PC-3 (cell line): ENCODE measurements around the gene GRM1. TPM values are rescaled to one million over a fixed set of nuclear protein-coding genes. Genes with fewer than 3 reads are reported as not detected.
"Not testable (repeated sequence)": the region's sequence is repeated elsewhere in the genome, so short reads cannot be mapped to it uniquely, and the experiment has no call there.

Source experiments
- ATAC-seq: fragments of 200-7000 bp; cut with Tn5 transposase; 2 replicates; pipeline ENCODE4 v1.9.1; 2020; ENCODE audit warnings: mild to moderate bottlenecking, moderate library complexity
- BruUV-seq: library from RNA; stranded (reverse); fragments of 400-500 nt; replicated peaks from 2 replicates; lab custom pipeline; 2021; lab: Mats Ljungman, UMichigan
- CTCF ChIA-PET: fragments of 300-600 bp; sonication (Branson Sonifier 250); formaldehyde crosslinking; loops from one replicate; lab custom pipeline; 2022; ENCODE audit warnings: antibody characterized with exemption; lab: Charles Lee
- POLR2A ChIA-PET: fragments of 300-600 bp; sonication (Branson Sonifier 250); formaldehyde crosslinking; loops from one replicate; lab custom pipeline; 2022; ENCODE audit warnings: antibody characterized with exemption; ENCODE audit not compliant: unreplicated experiment; lab: Charles Lee
- DNase-seq: peaks from one replicate; pipeline ENCODE4 v3.0.0-alpha.2; 2015
- H2AFZ ChIP-seq: fragments of 300-600 bp; sonication (generic); 2 replicates; pipeline ENCODE4 v1.6.0; 2016; ENCODE audit warnings: antibody characterized with exemption, low read length
- H3F3A ChIP-seq: fragments of 300-600 bp; sonication (generic); one replicate; pipeline ENCODE4 v1.6.0; 2017; ENCODE audit warnings: antibody characterized with exemption, low read length, control low read depth, mild to moderate bottlenecking; ENCODE audit not compliant: unreplicated experiment
- H3K27ac ChIP-seq: fragments of 300-600 bp; sonication (generic); 2 replicates; pipeline ENCODE4 v1.5.1; 2016; ENCODE audit warnings: mild to moderate bottlenecking, low read length
- H3K27me3 ChIP-seq: fragments of 300-600 bp; sonication (generic); 2 replicates; pipeline ENCODE4 v1.6.1; 2016; ENCODE audit warnings: low read length, mixed read lengths
- H3K36me3 ChIP-seq: fragments of 300-600 bp; sonication (generic); 2 replicates; pipeline ENCODE4 v1.6.1; 2016; ENCODE audit warnings: low read depth, mixed run types, low read length, mixed read lengths
- H3K4me1 ChIP-seq: fragments of 300-600 bp; sonication (generic); 2 replicates; pipeline ENCODE4 v1.5.1; 2016; ENCODE audit warnings: low read length; ENCODE audit not compliant: insufficient read depth
- H3K4me2 ChIP-seq: fragments of 300-600 bp; sonication (generic); 2 replicates; pipeline ENCODE4 v1.6.0; 2016; ENCODE audit warnings: low read length
- H3K4me3 ChIP-seq: fragments of 300-600 bp; sonication (generic); 2 replicates; pipeline ENCODE4 v1.5.1; 2016; ENCODE audit warnings: mild to moderate bottlenecking, low read length, mixed read lengths
- H3K79me2 ChIP-seq: fragments of 300-600 bp; sonication (generic); 2 replicates; pipeline ENCODE4 v1.6.1; 2017; ENCODE audit warnings: low read length, mixed read lengths
- H3K9ac ChIP-seq: fragments of 300-600 bp; sonication (generic); 2 replicates; pipeline ENCODE4 v1.6.0; 2016; ENCODE audit warnings: mild to moderate bottlenecking, low read length
- H3K9me2 ChIP-seq: fragments of 300-600 bp; sonication (generic); replicated peaks from 2 replicates; pipeline ENCODE4 v1.6.1; 2016; ENCODE audit warnings: mixed run types, low read length, mixed read lengths
- H3K9me3 ChIP-seq: fragments of 300-600 bp; sonication (generic); 2 replicates; pipeline ENCODE4 v1.6.1; 2016; ENCODE audit warnings: low read length, mixed read lengths
- H4K20me1 ChIP-seq: fragments of 300-600 bp; sonication (generic); 2 replicates; pipeline ENCODE4 v1.6.1; 2016; ENCODE audit warnings: low read length, mixed read lengths
- CTCF ChIP-seq: fragments of 300-600 bp; sonication (generic); conservative IDR thresholded peaks from 2 replicates; pipeline ENCODE4 v1.5.1; 2017; ENCODE audit warnings: antibody characterized with exemption, low read depth, mild to moderate bottlenecking, low read length
- EZH2 ChIP-seq: fragments of 300-600 bp; sonication (generic); IDR thresholded peaks from one replicate; pipeline ENCODE4 v1.6.1; 2017; ENCODE audit warnings: antibody characterized with exemption, mild to moderate bottlenecking, low read length; ENCODE audit not compliant: unreplicated experiment
- EZH2phosphoT487 ChIP-seq: fragments of 300-600 bp; sonication (generic); IDR thresholded peaks from 2 replicates; pipeline ENCODE4 v1.6.1; 2018; ENCODE audit warnings: mild to moderate bottlenecking, antibody characterized with exemption, low read length, borderline replicate concordance
- intact Hi-C: fragments of 100-400 bp; cut with micrococcal nuclease; formaldehyde crosslinking; loops from 2 replicates; pipeline ENCODE4 v1.9.0; 2023
- total RNA-seq: library from RNA; depleted of rRNA; stranded (reverse); fragments of >200 nt; gene quantifications from 2 replicates; pipeline ENCODE4 v1.2.3, GENCODE V29; 2014

The GRM1 gene
- total RNA-seq, 1 experiment from 2014 or later: 0.11 TPM

- POLR2A ChIA-PET: no interaction called here
- no peaks in the 10 kb centered on the region for H3K9me2 ChIP-seq
- H3K9me3 ChIP-seq: no peaks in the 10 kb centered on the region
- H3K27ac ChIP-seq: no peak overlapping the region
- no peak overlapping the region for H3K4me3 ChIP-seq
- H3K27me3 ChIP-seq: 0 out of 2 replicates have a peak, but pooled peaks cover 6% of the 10 kb centered on the region
- H3F3A ChIP-seq: no peaks in the 10 kb centered on the region
- BruUV-seq: no TSS peak
- ATAC-seq (no peak), DNase-seq (no peak)
- H3K36me3 ChIP-seq: no peaks in the 10 kb centered on the region
- H3K4me1 ChIP-seq: no peaks in the 10 kb centered on the region
- H3K4me2 ChIP-seq: no peak overlapping the region
- TF ChIP-seq CTCF (no peak), EZH2 (no peak), EZH2phosphoT487 (no peak)
- no peaks in the 10 kb centered on the region for H4K20me1 ChIP-seq
- H2AFZ ChIP-seq: no peak overlapping the region
- CTCF ChIA-PET: no interaction called here
- H3K9ac ChIP-seq: no peak overlapping the region
- H3K79me2 ChIP-seq: no peaks in the 10 kb centered on the region
- intact Hi-C loops: no loop called here
Observed at GRCh38 chr6:146240807-146241206, 211.9 kb downstream of the GRM1 start.

- POLR2A ChIA-PET, H4K20me1 ChIP-seq, H3K36me3 ChIP-seq, H3K9me2 ChIP-seq, intact Hi-C loops, H2AFZ ChIP-seq, H3K79me2 ChIP-seq, H3K4me3 ChIP-seq, H3K27me3 ChIP-seq, H3K9me3 ChIP-seq, H3F3A ChIP-seq, H3K4me1 ChIP-seq, H3K4me2 ChIP-seq, DNase-seq, BruUV-seq, ATAC-seq, H3K27ac ChIP-seq, CTCF ChIA-PET, H3K9ac ChIP-seq: not testable (repeated sequence)
Observed at GRCh38 chr6:146243646-146244045, 214.8 kb downstream of the GRM1 start.

- ChIA-PET CTCF (no interaction called here), POLR2A (no interaction called here)
- no peaks in the 10 kb centered on the region for H3K4me1 ChIP-seq
- no peaks in the 10 kb centered on the region for H3K27me3 ChIP-seq
- H3K4me2 ChIP-seq: no peak overlapping the region
- H3K9me3 ChIP-seq: no peaks in the 10 kb centered on the region
- TF ChIP-seq EZH2phosphoT487: no peak
- TF ChIP-seq EZH2: no peak
- TF ChIP-seq CTCF: no peak
- no peaks in the 10 kb centered on the region for H3K79me2 ChIP-seq
- H2AFZ ChIP-seq: no peak overlapping the region
- no peak for ATAC-seq
- intact Hi-C loops: no loop called here
- H3K4me3 ChIP-seq: no peak overlapping the region
- no peaks in the 10 kb centered on the region for H3F3A ChIP-seq
- no TSS peak for BruUV-seq
- no peak overlapping the region for H3K9ac ChIP-seq
- no peaks in the 10 kb centered on the region for H4K20me1 ChIP-seq
- no peak overlapping the region for H3K27ac ChIP-seq
- DNase-seq: no peak
- no peaks in the 10 kb centered on the region for H3K36me3 ChIP-seq
- H3K9me2 ChIP-seq: no peaks in the 10 kb centered on the region
Observed at GRCh38 chr6:146244630-146245143, 215.8 kb downstream of the GRM1 start.
